Activated CD4-positive, alpha-beta memory T cell treated with anti-CD3 and anti-CD28 coated beads for 36 hours (primary cell): ENCODE measurements around the gene KMT5B. TPM values are rescaled to one million over a fixed set of nuclear protein-coding genes. Genes with fewer than 3 reads are reported as not detected.

Experiments used
- CTCF ChIA-PET: fragments of 350-600 bp; sonication (Branson Sonifier 250); formaldehyde crosslinking; loops from one replicate; lab custom pipeline; 2021; ENCODE audit warnings: antibody characterized with exemption, inconsistent platforms; lab: Charles Lee
- POLR2A ChIA-PET: fragments of 350-600 bp; sonication (Branson Sonifier 250); formaldehyde crosslinking; loops from one replicate; lab custom pipeline; 2021; ENCODE audit warnings: antibody characterized with exemption; lab: Charles Lee
- DNase-seq: peaks from one replicate; pipeline ENCODE4 v3.0.0-alpha.2; 2020
- H3K27ac Mint-ChIP-seq: one replicate; pipeline ENCODE4 v1.8.0; 2021; ENCODE audit warnings: mixed read lengths
- H3K27me3 Mint-ChIP-seq: one replicate; pipeline ENCODE4 v1.8.0; 2021; ENCODE audit warnings: mixed read lengths
- H3K36me3 Mint-ChIP-seq: one replicate; pipeline ENCODE4 v1.8.0; 2021; ENCODE audit warnings: mixed read lengths
- H3K4me1 Mint-ChIP-seq: one replicate; pipeline ENCODE4 v1.8.0; 2021; ENCODE audit warnings: low read depth, mixed read lengths
- H3K4me3 Mint-ChIP-seq: one replicate; pipeline ENCODE4 v1.8.0; 2021; ENCODE audit warnings: mild to moderate bottlenecking, mixed read lengths
- H3K9me3 Mint-ChIP-seq: one replicate; pipeline ENCODE4 v1.8.0; 2021; ENCODE audit warnings: mixed read lengths
- intact Hi-C: fragments of 100-400 bp; cut with micrococcal nuclease; formaldehyde crosslinking; loops from one replicate; pipeline ENCODE4 v1.15.1; 2023
- total RNA-seq, 2 experiments: library from RNA; stranded (reverse); gene quantifications; one replicate each; pipeline ENCODE4 v1.2.3, GENCODE V29; 2021

Gene KMT5B
- total RNA-seq, 2 experiments from 2014 or later, result 18.5 to 21.2 TPM

GRCh38 chr11:68215087-68215445 lies 2.0 kb upstream of the KMT5B start:
- Mint-ChIP-seq H3K27me3 (peaks cover 6% of the 10 kb centered on the region), H3K27ac (no peak overlapping the region), H3K4me3 (peak overlapping the region; percentile 65), H3K9me3 (no peaks in the 10 kb centered on the region), H3K36me3 (peaks cover 2% of the 10 kb centered on the region), H3K4me1 (peaks cover 32% of the 10 kb centered on the region)
- CTCF ChIA-PET, result no interaction called here
- intact Hi-C loops, result loop anchor here (10.0 kb wide), 1 partner anchor 60 kb away; the partner anchor contains the start of gene C11orf24
- peak; percentile 67 for DNase-seq
- POLR2A ChIA-PET, result no interaction called here

DNA sequence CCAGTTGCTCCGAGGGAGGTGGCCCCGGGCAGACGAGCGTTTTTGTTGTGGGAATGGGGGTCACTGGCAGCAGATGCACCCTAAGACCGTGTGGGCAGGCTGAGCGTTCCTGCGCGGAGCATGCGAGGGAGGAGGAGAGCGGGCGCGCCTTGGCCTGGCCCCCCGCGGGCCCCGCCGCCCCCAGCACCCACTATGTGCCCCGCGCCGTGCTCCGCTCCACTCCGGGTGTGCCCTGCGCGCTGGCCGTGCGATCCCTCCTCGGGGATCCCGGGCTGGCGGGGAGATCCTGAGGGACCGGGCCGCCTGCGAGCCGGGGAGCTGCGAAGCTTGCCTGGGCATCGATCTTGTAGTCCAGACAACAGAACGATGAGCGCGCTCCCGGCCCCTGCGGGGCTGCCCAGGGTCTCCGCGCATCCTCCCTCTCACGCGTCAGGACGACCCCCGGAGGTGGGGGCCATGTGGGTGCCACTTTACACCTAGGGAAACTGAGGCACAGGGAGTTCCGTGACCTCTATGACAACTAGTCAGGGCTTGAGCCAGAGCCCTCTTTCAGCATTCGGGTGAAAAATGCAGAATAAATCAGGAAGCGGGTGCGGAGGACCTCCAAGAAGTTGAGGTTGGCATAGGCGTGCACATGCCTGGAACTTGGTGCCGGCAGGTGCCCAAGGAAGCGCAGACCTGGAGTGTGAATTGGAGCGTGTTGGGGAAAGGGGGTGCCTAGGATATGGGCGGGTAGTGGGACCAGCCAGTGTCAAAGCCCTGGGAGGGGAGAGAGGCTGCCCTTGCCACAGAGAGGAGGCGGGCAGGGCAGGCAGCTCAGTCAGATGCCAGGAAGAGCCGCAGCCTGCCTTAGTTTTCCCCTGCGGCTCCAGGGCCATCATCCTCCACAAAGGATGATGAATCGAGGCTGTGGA lies 1.3 kb upstream of the KMT5B start:
- Mint-ChIP-seq H3K4me1 (peaks cover 38% of the 10 kb centered on the region), H3K27me3 (peaks cover 6% of the 10 kb centered on the region), H3K4me3 (peak overlapping the region; percentile 69), H3K27ac (no peak overlapping the region), H3K9me3 (no peaks in the 10 kb centered on the region), H3K36me3 (peaks cover 2% of the 10 kb centered on the region)
- no peak for DNase-seq
- intact Hi-C loops, result loop anchor here (5.0 to 10.0 kb wide), 2 partner anchors 60 to 83 kb away; partner anchors contain the start of gene C11orf24
- POLR2A ChIA-PET, result interaction anchor here (0.6 kb wide), 1 partner anchor 22 kb away, joined by 4 read pairs; no protein-coding TSS in a partner anchor
- CTCF ChIA-PET, result no interaction called here

GRCh38 chr11:68213555-68214172 lies 568 bp upstream of the KMT5B start:
- peaks cover 44% of the 10 kb centered on the region for H3K4me1 Mint-ChIP-seq
- peak overlapping the region; percentile 69 for H3K4me3 Mint-ChIP-seq
- ChIA-PET CTCF (no interaction called here), POLR2A (no interaction called here)
- intact Hi-C loops, result loop anchor here (5.0 to 10.0 kb wide), 2 partner anchors 61 to 84 kb away; partner anchors contain the start of gene C11orf24
- peak overlapping the region; percentile 82 for H3K27ac Mint-ChIP-seq
- H3K9me3 Mint-ChIP-seq, result no peaks in the 10 kb centered on the region
- peaks cover 2% of the 10 kb centered on the region for H3K36me3 Mint-ChIP-seq
- DNase-seq, result peak; percentile 81
- peaks cover 6% of the 10 kb centered on the region for H3K27me3 Mint-ChIP-seq

- Mint-ChIP-seq H3K4me3 (peak overlapping the region; percentile 84), H3K36me3 (peaks cover 2% of the 10 kb centered on the region), H3K27me3 (peaks cover 6% of the 10 kb centered on the region), H3K4me1 (peaks cover 47% of the 10 kb centered on the region), H3K27ac (peak overlapping the region; percentile 83), H3K9me3 (no peaks in the 10 kb centered on the region)
- ChIA-PET POLR2A (no interaction called here), CTCF (interaction anchor here (0.6 to 4.6 kb wide), 3 partner anchors 21 to 174 kb away, joined by 3 to 35 read pairs (median 5); partner anchors contain the start of gene TCIRG1)
- intact Hi-C loops, result loop anchor here (5.0 to 10.0 kb wide), 2 partner anchors 62 to 85 kb away; partner anchors contain the start of gene C11orf24
- peak; percentile 75 for DNase-seq
Measured at GRCh38 chr11:68212421-68213134, 518 bp downstream of the KMT5B start.

- Mint-ChIP-seq H3K36me3 (peaks cover 2% of the 10 kb centered on the region), H3K9me3 (no peaks in the 10 kb centered on the region), H3K4me3 (peak overlapping the region; percentile 84), H3K4me1 (peaks cover 54% of the 10 kb centered on the region), H3K27ac (peak overlapping the region; percentile 35), H3K27me3 (peaks cover 6% of the 10 kb centered on the region)
- DNase-seq, result peak; percentile 31
- POLR2A ChIA-PET, result no interaction called here
- CTCF ChIA-PET, result interaction anchor here (1.5 to 4.6 kb wide), 3 partner anchors 17 to 86 kb away, joined by 3 to 35 read pairs (median 5); no protein-coding TSS in a partner anchor
- intact Hi-C loops, result loop anchor here (5.0 to 10.0 kb wide), 2 partner anchors 63 to 86 kb away; partner anchors contain the start of gene C11orf24
Measured at GRCh38 chr11:68211546-68211945, 1.6 kb downstream of the KMT5B start.

DNA sequence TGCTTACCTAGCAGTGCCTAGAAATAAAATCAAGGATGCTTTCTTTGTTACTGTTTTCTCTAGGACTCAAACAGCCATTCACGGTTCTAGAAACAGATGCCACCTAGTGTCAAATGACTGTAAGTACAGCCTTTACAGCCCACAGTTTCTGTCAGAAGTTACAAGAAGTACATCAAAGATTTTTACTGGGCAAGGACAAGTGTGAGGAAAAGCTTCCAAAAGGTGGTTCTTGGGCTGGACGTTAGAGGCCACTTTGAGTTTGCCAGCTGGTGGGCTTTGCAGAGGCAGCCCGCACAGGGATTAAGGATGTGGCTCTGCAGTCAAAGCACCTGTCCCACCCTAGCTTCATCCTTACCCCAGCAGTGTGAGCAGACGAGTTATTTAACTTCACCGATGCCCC lies 6.9 kb downstream of the KMT5B start:
- Mint-ChIP-seq H3K27ac (no peak overlapping the region), H3K4me1 (peaks cover 65% of the 10 kb centered on the region), H3K27me3 (no peaks in the 10 kb centered on the region), H3K4me3 (no peak overlapping the region), H3K36me3 (no peaks in the 10 kb centered on the region), H3K9me3 (no peaks in the 10 kb centered on the region)
- intact Hi-C loops, result loop anchor here (2.0 to 5.0 kb wide), 2 partner anchors 84 to 175 kb away; partner anchors contain the start of genes CHKA and NDUFS8
- no peak for DNase-seq
- ChIA-PET POLR2A (no interaction called here), CTCF (interaction anchor here (0.7 to 4.8 kb wide), 5 partner anchors 12 to 598 kb away, joined by 3 to 27 read pairs (median 3); no protein-coding TSS in a partner anchor)

DNA sequence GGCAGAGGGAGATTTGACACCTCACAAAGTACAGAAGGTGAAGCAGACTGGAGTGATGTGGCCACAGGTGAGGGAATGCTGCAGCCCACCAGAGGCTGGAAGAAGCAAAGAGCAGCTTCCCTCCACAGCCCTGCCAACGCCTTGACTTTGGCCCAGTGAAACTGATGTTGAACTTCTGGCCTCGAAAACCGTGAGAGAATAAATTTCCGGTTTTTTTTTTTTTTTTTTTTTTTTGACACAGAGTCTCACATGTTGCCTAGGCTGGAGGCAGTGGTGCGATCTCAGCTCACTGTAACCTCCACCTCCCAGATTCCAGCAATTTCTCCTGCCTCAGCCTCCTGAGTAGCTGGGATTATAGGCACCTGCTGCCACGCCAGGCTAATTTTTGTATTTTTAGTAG lies 8.7 kb downstream of the KMT5B start:
- intact Hi-C loops, result no loop called here
- H3K4me3 Mint-ChIP-seq, result no peak overlapping the region
- H3K36me3 Mint-ChIP-seq, result no peaks in the 10 kb centered on the region
- ChIA-PET POLR2A (interaction anchor here (0.6 kb wide), 1 partner anchor 590 kb away, joined by 3 read pairs; no protein-coding TSS in a partner anchor), CTCF (interaction anchor here (0.8 to 1.3 kb wide), 4 partner anchors 11 to 92 kb away, joined by 3 to 4 read pairs (median 3); no protein-coding TSS in a partner anchor)
- no peak overlapping the region for H3K27ac Mint-ChIP-seq
- peaks cover 64% of the 10 kb centered on the region for H3K4me1 Mint-ChIP-seq
- no peak for DNase-seq
- no peaks in the 10 kb centered on the region for H3K9me3 Mint-ChIP-seq
- no peaks in the 10 kb centered on the region for H3K27me3 Mint-ChIP-seq

GRCh38 chr11:68202165-68202564 lies 10.9 kb downstream of the KMT5B start:
- Mint-ChIP-seq H3K9me3 (no peaks in the 10 kb centered on the region), H3K4me3 (no peak overlapping the region), H3K4me1 (peaks cover 63% of the 10 kb centered on the region), H3K27me3 (no peaks in the 10 kb centered on the region), H3K27ac (no peak overlapping the region), H3K36me3 (no peaks in the 10 kb centered on the region)
- CTCF ChIA-PET, result no interaction called here
- intact Hi-C loops, result no loop called here
- no peak for DNase-seq
- POLR2A ChIA-PET, result no interaction called here

DNA sequence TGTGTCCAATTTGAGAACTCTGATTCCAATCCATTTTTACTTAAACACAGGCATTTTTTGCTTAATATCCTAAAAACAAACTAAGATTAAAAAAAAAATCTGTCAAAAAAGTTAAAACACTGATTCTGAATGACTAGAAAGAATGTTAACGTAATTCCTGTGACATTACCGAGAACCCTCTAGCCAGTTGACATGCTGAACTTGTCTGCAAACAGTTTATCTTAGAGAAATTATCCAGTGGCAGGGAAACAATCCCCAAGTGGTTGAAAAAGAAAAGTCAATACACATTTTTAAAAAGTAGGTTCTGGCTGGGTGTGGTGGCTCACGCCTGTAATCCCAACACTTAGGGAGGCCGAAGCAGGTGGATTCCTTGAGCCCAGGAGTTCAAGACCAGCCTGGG lies 11.6 kb downstream of the KMT5B start:
- H3K36me3 Mint-ChIP-seq, result no peaks in the 10 kb centered on the region
- DNase-seq, result no peak
- no peaks in the 10 kb centered on the region for H3K27me3 Mint-ChIP-seq
- no peaks in the 10 kb centered on the region for H3K9me3 Mint-ChIP-seq
- H3K27ac Mint-ChIP-seq, result no peak overlapping the region
- ChIA-PET CTCF (no interaction called here), POLR2A (no interaction called here)
- no peak overlapping the region for H3K4me3 Mint-ChIP-seq
- intact Hi-C loops, result no loop called here
- peaks cover 60% of the 10 kb centered on the region for H3K4me1 Mint-ChIP-seq

- no peak overlapping the region for H3K27ac Mint-ChIP-seq
- peaks cover 61% of the 10 kb centered on the region for H3K4me1 Mint-ChIP-seq
- no peak overlapping the region for H3K4me3 Mint-ChIP-seq
- H3K36me3 Mint-ChIP-seq, result no peaks in the 10 kb centered on the region
- H3K9me3 Mint-ChIP-seq, result no peaks in the 10 kb centered on the region
- CTCF ChIA-PET, result no interaction called here
- intact Hi-C loops, result no loop called here
- no peak for DNase-seq
- H3K27me3 Mint-ChIP-seq, result no peaks in the 10 kb centered on the region
- POLR2A ChIA-PET, result no interaction called here
Measured at GRCh38 chr11:68200639-68201038, 12.5 kb downstream of the KMT5B start.

DNA sequence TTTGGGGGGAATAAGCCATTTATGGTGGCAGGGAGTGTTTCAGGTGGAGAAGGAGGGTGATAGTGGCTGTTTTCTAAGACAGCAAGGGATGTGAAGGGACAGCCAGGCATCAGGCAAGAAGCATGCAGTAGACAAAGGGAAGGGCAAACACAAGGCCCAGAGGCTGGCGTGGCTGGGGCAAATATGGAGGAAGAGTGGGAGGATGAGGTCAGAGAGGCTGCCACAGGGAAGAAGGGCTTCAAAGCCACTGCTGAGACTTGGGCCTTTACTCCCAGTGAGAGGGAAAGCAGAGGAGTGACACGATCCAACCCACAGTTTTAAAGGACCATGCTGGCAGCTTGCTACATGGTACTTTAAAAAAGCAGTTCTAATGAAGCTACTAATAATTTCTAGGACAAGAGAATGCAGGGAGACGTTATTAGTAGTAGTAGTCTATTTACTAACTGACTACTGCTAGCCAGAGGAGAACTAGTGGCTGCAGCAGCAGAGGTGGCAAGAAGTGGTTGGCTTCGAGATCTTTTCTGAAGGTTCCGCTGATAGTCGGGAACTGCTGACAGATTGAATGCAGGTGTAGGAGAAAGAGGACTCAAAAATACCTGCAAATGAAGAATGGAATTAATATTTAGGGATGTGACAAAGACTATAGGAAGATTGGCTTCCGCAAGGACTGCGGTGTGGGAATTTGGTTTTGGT lies 13.7 kb downstream of the KMT5B start:
- H3K4me3 Mint-ChIP-seq, result no peak overlapping the region
- intact Hi-C loops, result no loop called here
- ChIA-PET POLR2A (no interaction called here), CTCF (no interaction called here)
- no peak overlapping the region for H3K27ac Mint-ChIP-seq
- no peak for DNase-seq
- H3K36me3 Mint-ChIP-seq, result no peaks in the 10 kb centered on the region
- no peaks in the 10 kb centered on the region for H3K27me3 Mint-ChIP-seq
- peaks cover 64% of the 10 kb centered on the region for H3K4me1 Mint-ChIP-seq
- H3K9me3 Mint-ChIP-seq, result no peaks in the 10 kb centered on the region
